HG02623 (cell line): Measurements from ENCODE around the gene CNOT6L.
A peak's percentile ranks its signal among the peaks of the same experiment; 100 is the strongest.
"Not testable (repeated sequence)": the region's sequence is repeated elsewhere in the genome, so short reads cannot be mapped to it uniquely, and the experiment has no call there.

ENCODE experiments used
- ATAC-seq: cut with Tn5 transposase; IDR thresholded peaks from one replicate; pipeline ENCODE4 v1.9.1; 2021; ENCODE audit warnings: moderate library complexity; ENCODE audit not compliant: unreplicated experiment

The CNOT6L gene

GRCh38 chr4:77782102-77782835 lies 36.9 kb downstream of the CNOT6L start:
- ATAC-seq = no peak

- not testable (repeated sequence) for ATAC-seq
These were observed 38.4 kb downstream of the CNOT6L start for GRCh38 chr4:77780762-77781161.

GRCh38 chr4:77777135-77777807 lies 41.9 kb downstream of the CNOT6L start:
- ATAC-seq = no peak

DNA sequence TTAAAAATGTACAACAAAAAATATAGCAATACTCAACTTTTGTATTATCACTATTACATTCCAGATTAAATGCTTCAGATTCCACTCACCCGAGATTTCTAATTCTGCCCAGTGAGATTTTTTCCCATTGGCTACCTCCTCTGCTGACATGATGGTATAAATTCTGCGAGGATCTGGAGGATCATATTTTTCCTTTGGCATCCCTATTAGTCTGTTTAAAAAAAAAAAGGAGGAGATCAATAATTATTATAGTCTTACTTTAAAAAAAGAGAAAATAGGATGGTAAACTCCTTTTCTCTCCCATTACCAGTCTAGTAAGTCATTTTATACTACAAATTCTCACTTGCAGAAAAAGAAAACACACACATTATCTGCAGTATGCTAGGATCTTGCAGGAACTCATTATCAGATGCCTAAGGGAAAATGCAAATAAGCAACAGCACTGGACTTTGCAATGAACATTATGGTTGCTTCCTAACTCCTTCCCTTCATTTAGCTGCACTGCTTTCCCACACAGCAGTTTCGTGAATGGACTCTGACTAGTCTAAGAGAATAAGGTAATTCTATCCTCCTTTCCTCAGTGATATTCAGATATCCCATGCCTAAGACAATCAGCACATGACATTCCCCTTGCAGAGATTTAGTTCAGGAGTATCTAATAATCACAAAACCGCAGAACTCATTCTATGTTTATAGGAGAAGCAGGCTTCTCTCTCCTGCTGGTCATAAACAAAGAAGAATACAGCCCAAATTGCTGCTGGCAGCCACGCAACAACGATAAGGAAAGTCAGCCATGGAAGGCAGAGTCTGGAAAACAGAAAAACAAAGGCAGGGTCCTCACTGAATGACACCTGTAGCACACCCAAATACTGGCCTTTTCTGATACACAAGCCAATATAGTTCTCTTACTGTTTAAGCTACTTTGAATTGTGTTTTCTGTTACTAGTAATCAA lies 42.7 kb downstream of the CNOT6L start:
- no peak for ATAC-seq

DNA sequence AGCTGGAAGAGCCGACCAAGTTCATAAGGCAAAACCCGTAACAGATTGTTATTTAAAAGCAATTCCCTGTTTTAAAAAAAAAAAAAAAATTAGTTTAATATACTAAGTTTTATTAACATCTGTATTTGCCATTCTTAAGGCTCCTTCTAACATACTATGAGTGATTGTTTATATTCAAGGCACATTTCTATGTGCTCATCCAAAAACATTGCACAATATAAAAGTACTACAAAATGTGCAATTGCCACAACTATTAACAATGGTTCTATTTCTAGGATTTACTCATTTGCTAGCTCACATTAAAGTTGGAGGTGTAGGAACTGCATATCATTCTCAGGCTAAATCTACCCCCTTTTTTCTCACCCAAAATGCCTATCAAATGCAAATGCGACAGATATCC lies 46.1 kb downstream of the CNOT6L start:
- ATAC-seq = no peak

DNA sequence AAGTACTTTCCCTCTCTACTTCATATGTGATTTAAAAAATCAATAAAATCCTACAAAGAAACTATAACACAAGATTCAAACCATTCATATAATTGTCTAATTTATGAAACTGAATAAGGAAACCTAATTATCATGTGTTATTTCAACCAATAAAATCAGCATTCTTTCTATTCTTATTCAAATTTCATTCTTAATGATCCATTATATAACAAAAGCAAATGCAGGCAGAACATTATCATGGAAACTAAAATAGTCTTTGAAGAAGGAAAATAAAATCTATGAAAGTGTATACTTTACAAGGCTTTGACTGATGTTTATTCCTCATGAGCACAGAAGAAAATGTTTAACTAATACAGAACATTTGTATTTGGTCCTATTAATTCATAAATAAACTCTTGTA lies 47.6 kb downstream of the CNOT6L start:
- ATAC-seq = no peak

DNA sequence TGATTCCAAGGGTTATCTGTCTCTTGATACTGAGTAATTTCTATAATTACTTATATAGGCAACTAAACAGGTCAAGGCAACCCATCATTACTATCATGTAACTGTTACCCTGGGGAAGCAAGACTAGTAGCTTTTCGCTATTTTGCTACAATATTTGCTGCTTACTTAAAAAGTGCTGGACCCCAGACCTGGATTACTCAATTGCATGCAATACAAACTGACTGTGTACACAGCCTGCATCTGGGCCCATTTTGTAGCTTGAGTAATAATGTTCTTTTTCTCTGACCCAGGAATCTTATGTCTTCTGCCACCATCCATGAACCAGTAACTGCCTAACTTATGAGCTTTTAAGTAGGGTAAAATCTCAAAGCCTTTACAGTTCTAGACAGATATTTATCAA lies 53.4 kb downstream of the CNOT6L start:
- no peak for ATAC-seq

DNA sequence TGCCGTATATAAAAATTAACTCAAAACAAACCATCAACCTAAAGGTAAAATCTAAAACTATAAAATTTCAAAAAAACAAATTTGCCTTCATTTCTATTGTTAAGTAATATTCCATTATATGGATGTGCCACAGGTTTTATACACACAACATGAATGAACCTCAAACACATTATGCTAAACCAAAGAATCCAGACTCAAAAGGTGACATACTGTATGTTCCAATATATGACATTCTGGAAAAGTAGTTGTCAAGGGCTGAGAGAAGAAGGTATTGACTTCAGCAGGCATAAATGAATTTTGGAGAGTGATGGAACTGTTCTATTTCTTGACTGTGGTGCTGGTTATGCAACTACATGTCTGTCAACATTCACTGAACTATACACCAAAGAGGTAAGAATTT lies 56.6 kb downstream of the CNOT6L start:
- ATAC-seq = no peak

- ATAC-seq = no peak
These were observed 57.6 kb downstream of the CNOT6L start for GRCh38 chr4:77761595-77761994.

- no peak for ATAC-seq
These were observed 60.4 kb downstream of the CNOT6L start for GRCh38 chr4:77758804-77759203.

DNA sequence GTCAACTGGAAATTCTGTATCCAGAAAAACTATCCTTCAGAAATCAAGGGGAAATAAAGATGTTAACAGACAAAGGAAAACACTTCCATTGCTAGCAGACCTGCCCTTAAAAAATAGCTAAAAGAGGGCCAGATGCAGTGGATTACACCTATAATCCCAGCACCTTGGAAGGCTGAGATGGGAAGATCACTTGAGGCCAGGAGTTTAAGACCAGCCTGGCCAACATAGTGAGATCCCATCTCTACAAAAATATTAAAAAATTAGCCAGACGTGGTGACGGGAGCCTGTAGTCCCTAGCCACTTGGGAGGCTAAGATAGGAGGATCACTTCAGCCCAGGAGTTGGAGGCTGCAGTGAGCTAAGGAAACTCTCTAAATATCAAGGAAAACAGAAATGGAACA lies 67.4 kb downstream of the CNOT6L start:
- no peak for ATAC-seq

DNA sequence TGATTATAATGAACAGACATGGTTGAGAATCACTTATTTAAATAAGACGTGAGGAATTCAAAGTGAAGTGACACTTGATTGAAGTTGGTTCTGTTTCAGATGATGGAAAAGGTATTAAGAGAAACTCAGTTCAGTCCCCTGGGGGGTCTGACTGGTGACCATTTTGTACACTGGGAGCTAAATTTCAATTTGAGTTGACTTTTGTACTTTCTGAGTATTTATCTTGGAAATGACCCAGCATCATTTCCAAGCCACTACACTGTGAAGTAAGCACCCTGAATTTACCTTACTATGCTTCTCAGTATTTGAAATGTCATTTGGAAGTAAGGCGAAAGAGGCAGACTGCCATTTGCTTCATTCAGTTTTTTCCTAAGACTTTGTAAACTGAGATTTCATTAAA lies 73.4 kb downstream of the CNOT6L start:
- no peak for ATAC-seq

GRCh38 chr4:77742054-77742453 lies 77.1 kb downstream of the CNOT6L start:
- ATAC-seq = no peak

GRCh38 chr4:77740480-77740879 lies 78.7 kb downstream of the CNOT6L start:
- ATAC-seq = no peak

DNA sequence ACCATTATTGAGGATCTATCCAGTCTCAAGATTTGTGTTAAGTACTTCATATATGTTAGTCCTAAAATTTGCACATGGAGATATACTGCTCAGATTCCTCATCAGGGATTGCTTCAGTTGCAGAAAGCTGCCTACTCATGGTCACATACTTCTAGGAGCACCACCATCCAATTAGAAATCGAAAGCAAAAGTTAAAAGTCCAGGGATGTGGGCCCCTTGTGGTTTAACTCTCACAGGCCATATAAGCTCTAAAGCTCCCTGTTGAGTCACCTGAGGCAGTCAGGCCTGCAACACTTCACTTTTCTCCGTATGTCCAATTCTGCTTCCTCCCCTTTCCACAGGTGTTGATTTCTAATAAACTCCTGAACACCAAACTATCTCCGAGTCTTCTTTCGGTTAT lies 84.2 kb downstream of the CNOT6L start:
- peak; percentile 95 for ATAC-seq

DNA sequence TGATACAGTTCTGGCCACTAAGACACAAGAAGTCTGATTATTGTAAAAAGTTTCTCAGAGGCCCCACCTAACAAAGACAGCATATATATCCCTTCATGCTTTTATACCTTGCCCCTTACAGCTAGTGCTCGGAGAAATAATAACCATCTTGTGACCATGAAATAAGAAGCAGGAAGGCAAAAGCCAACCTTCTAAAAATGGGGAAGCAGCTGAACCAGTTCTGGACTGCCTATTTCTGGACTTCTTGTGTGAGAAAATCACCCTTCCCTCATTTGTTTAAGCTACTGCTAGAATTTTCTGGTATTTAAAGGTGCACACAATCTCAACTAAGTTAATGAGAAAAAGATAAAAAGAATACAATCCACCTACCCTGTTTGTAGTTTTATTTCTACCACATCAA lies 87.5 kb downstream of the CNOT6L start:
- no peak for ATAC-seq

DNA sequence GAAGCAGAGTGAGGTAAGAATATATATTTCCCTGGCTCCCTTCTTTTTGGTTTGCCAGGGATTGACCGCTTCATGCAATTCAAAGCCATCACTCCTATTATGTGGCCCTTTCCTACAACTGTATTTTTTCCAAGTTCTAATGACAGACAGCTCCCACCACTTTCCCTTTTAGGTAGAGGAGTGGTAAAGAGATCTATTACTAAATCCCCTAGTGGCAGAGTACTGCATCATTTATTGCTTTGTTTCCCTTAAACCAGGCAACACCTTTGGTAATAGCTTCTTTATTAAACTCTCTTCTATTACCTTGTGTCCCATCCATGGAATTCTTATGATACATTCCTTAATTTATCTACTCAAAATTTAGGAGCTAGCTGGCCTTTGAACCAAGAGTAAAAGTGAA lies 90.7 kb downstream of the CNOT6L start:
- no peak for ATAC-seq

DNA sequence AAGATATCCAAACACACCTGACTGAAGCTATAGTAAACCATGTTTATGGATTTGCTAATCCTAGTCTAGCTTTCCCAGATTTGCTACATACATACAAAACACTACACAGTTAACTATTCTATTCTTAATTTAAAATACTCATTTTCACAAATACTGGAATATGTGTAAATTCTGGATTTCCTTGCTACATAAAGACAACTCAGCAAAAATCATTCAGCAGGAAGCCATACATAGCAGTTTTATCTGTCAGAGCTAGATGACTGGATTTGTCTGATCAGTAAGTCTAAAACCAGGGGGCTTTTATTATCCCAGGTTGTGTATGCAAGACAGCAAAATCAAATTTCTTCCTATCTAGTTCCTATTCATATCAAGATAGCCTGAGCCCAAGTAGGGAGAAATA lies 98.1 kb downstream of the CNOT6L start:
- ATAC-seq = no peak

DNA sequence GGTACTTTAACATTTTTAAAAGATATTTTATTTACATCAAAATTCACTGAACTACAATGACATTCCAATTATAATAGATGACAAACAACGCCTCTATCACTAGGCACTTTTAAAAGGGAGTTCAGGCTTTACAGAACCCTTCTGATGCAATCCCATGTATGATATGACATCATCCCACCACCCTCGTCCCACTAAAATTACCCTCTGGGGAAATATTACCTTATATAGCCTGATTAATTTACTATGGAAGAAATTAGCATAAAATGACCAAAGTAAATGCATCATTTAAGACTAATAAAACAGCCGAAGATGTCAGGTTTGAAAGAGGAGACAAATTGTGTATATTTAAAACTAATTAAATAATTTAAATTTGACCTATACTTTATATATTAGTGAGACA lies 100.7 kb downstream of the CNOT6L start:
- not testable (repeated sequence) for ATAC-seq

DNA sequence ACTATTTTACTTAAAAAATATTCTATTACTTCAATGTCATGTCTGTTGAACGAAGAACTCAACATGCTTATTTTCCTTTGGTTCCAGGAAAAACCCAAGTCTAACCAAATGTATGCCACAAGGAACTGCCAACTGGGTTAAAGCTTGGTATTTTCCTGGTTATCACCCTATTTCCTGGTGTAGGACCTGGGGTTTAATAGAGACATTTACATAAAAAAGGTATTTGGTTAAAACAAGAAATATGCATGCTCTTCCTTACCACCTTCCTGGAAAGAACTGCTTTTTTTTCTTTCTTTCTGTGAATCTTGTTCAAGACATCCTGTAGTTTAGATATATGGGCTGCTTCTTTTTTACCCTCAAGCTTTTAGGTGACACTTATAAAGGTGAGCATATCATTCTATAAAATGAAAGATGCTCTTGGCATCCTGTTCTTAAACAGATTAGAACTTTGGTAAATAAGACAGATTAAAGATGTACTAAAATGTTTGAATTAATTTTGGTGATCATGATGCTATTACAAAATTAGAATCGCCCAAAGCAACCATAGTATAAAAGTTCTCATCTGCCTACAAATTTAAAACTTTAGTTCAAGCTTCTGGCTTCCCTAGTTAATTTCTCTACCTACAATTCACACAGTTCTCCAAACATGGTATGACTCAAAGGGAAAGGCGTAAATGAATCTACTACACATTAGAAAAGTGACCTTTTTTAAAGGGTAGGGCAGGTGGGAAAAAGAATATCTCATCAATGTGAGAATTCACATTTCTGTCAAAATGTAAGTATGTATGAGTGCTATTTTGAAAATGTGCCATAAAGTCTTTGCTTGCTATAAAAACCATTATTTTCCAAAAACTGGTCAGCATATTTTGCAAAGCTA lies 103.5 kb downstream of the CNOT6L start:
- ATAC-seq = no peak

- ATAC-seq = no peak
These were observed 104.7 kb downstream of the CNOT6L start for GRCh38 chr4:77714514-77714913.
